Tibial nerve (tissue), 4 donors: ENCODE data around the gene RNF43.

Experiments used
- CTCF ChIP-seq, 5 experiments: fragments of 200-600 bp in 3 of 5; fragments of 450-650 bp in 2 of 5; sonication (generic) in 3 of 5; IDR thresholded peaks; one replicate each; pipeline ENCODE4 v1.5.1; 2016 to 2019; ENCODE audit warnings: antibody characterized with exemption in 5 of 5, mild to moderate bottlenecking in 3 of 5, moderate library complexity in 2 of 5
- EP300 ChIP-seq, 2 donors: sonication (generic); formaldehyde crosslinking; IDR thresholded peaks; one replicate each; pipeline ENCODE4 v1.6.1; 2017; ENCODE audit warnings: antibody characterized with exemption in 2 of 2, mild to moderate bottlenecking in 1 of 2
- POLR2A ChIP-seq, 2 donors: fragments of 450-650 bp; IDR thresholded peaks; one replicate each; pipeline ENCODE4 v1.6.1; 2017; ENCODE audit warnings: antibody characterized with exemption in 2 of 2, mild to moderate bottlenecking in 2 of 2, moderate library complexity in 2 of 2

- TF ChIP-seq EP300 (IDR thresholded peaks at IDR 0.05), result no peak
- TF ChIP-seq CTCF (IDR thresholded peaks at IDR 0.05), result no peak
- no peak for TF ChIP-seq POLR2A (IDR thresholded peaks at IDR 0.05)
Measured at GRCh38 chr17:58402047-58402446, 15.3 kb downstream of the RNF43 start.
